Epithelial cell of prostate (primary cell): ENCODE data around the gene DAP.
A peak's percentile ranks its signal among the peaks of the same experiment; 100 is the strongest.
"Not testable (repeated sequence)": the region's sequence is repeated elsewhere in the genome, so short reads cannot be mapped to it uniquely, and the experiment has no call there.

Experiments used
- DNase-seq: peaks from one replicate; pipeline ENCODE4 v3.0.0-alpha.2; 2011; ENCODE audit warnings: low read depth, low spot score
- H3K27ac ChIP-seq: fragments of 450-650 bp; 2 replicates; pipeline ENCODE4 v1.5.1; 2017; ENCODE audit warnings: mild to moderate bottlenecking

Gene DAP, protein sequence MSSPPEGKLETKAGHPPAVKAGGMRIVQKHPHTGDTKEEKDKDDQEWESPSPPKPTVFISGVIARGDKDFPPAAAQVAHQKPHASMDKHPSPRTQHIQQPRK

DNA sequence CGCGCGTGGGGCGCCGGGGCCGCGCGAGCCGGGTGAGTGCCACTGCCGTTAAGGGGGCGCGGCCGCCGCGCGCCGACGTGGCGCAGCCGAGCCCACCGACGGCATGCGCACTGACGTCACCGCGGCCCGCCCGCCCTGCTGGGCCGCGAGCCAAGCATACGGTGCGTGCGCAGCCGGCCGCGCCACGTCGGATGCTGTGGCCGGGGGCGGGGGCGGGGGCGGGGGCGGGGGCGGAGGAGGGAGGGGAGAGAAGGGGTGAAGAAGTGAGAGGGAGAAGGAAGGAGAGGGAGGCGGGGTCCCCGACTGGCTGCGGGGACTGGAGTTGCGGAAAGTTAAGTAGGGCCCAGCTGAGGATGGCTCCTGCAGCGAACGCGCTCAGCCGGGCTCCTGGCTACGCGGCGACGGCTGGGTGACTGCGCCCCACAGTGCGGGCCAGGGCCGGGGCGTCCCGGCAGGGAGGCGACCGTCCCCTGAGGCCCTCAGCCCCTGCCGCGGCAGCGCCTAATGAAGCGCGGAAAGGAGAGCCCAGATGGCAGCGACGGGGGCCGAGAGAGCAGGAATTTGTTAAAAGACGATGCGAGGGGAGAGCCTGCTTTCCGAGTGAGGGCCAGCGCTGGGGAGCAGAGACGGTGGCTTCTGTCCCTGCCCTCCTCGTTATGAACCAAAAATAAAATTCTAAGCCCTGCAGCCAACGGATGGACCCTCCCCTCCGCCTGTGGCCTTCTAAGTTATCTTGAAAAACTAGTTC, at the start of gene DAP:
Gene DAP, minus strand, starts transcription at position 50 of the 748 bp plus-strand sequence. CDS start 166 bp downstream, outside the sequence.
- DNase-seq, result no peak

DNA sequence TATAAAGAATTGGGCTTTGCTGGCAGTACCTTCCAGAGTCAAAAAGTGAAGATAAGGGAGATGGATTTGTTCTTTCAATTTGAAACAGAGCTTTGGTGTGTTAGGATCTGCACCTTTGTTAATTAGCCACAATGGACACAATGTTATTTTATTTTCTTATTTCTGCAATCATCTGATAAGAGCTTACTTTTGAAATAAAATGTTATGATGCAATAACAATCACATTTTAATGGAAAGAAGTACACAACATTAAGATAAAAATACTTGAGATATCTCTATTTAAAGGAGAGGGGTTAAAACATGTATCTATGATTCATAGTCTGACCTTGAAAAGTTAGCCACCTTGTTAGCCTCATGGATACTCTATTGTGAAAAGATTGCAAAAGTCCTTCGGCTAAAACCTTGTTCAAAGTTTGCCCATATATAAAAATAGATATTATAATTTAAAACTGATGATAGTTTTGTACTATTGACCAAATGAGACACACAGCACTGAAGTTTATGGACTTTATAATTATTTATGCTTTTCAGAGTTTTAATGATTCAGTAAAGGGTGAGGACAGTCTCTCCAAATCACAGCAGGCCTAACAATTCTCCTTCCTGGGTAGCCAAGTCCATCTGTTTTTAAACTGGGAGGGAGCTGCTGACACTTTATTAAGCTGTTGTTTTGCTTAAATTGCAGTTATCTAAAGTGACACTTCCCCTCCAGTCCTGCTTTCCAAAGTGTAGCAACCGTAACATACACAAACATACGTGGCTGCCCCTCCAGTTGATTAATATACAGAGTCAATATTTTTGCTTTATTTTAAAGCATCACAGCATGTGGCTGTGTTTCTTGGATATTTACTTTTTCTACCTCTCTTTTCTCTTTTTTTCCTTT, 47.6 kb upstream of the DAP start:
- no peak overlapping the region for H3K27ac ChIP-seq
- no peak for DNase-seq

More for the DNA sequence above, at the start of gene DAP:
- H3K27ac ChIP-seq, result peak within 1 kb of the TSS; percentile 88

DNA sequence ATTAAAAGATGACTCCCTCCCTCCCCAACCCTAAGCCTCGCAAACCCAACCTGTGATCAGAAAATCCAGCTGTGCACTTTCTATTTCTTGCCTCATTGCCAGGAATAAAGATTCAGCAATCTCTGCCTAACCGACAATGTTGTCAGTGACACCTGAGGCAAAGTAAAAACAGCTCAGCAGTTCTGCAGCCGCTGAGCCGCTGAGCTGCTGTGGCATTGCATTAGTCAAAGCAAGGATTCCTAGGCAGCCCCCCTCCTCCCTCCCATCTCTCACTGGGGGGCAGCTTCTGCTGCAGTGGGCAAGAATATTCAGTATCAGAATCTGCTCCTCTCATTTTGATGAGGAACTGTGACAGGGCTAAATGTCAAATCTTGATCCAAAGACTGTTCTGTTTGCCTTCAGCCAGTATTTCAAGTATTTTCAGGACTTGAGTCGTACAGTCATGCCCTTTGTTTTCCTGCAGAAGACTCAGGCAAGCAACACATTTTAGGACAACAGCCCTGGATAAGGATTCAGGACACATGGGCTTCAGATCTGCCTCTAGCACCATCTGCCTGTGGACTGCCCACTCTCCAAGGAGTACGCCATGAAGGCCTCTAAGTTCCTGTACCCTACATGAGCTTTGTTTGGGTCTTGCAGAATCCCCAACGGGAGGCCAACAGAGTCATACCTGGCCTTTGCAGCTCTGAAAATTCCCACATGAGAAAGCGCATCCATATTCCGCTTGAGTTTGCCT, 41.1 kb upstream of the DAP start:
- no peak for DNase-seq
- no peak overlapping the region for H3K27ac ChIP-seq

DNA sequence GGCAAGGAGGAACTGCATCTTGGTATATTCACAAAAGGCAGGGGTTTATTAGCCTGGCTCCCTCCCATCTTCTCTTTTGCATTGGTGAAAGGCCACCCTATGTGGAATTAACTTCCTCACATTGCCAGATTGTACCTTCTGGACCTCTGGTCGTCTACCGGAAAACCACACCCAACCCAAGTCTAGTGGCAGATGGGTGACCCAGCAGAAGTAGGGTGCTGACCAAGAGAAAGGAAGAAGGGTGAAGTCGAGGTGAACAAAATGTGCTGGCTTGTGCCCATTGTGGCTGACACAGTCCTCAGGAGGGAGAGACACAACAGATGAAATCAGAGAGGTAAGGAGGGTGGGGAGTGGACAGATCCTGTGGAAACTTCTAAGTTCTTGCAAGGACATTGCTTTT, 39.8 kb upstream of the DAP start:
- no peak overlapping the region for H3K27ac ChIP-seq
- DNase-seq, result no peak

DNA sequence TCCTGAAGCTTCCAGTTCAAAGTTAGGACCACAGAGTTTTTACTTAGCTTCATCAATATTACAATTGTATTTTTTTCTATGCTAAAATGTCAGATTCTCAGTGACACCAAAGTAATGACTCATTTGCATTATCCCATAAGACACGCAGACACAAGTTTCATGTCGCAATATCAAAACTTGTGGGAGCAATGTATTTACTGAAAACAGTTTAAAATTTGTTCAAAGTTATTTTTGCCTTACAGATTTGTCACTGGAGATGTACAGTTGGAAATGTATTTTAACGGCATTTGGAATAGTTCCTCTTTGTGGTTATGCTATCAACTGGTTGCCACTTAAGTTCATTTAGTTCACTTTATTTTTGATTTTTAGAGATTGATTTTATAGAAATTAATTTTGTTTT, 36.2 kb upstream of the DAP start:
- H3K27ac ChIP-seq, result no peak overlapping the region
- DNase-seq, result no peak

DNA sequence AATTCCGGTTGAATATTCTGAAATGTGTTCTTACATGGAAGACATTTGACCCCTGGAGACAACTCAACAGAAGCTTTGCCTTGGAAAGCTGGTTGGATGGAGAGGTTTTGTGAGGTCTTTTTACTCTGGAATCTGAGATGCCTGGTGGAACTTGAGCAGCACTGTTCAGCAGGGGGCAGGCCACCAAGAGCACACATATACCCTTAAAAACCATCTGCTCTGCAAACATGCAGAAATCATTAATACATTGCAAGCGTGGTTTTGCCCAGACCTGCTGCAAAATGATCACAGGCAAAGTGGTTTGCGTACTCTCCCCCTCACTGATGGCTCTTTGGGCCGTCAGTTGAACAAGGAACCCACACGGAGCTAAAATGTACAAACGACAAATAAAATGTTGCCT, 32.8 kb upstream of the DAP start:
- no peak for DNase-seq
- no peak overlapping the region for H3K27ac ChIP-seq

DNA sequence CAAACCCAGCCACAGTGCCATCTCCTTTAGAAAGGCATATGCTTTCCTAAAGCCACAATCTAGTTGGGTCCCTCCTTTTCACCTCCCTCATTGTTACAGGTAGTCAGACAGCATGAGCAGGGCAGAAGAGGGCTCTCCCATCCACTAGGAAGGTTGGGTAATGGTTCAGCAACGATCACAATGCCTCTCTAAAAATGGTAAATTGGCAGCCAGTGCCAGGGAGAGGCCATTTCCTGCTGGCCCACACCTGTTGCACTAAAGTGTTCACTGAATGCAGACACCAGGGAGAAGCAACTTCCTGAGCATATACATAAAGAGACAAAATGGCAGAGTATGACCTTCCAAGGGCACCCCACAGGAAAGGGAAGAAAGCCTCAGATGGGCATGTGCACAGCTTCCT, 31.3 kb upstream of the DAP start:
- H3K27ac ChIP-seq, result no peak overlapping the region
- DNase-seq, result no peak

DNA sequence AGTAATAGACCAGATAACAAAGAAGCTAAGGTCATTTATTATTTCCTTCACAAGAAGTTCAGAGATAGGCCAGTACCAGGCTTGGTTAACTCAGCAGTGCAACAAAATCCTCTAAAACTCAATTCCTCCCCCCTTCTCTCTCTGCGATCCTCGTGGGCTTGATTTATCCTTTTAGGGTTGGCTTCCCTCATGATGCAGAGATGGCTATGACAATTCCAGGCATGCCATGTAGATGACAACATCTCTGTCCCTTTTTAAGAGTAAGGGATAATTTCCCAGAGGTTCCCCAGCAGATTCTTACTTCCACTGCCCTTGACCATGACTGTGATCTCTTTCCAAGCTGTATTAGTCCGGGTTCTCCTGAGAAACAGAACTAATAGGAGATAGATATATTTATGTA, 28.7 kb upstream of the DAP start:
- H3K27ac ChIP-seq, result no peak overlapping the region
- DNase-seq, result no peak

DNA sequence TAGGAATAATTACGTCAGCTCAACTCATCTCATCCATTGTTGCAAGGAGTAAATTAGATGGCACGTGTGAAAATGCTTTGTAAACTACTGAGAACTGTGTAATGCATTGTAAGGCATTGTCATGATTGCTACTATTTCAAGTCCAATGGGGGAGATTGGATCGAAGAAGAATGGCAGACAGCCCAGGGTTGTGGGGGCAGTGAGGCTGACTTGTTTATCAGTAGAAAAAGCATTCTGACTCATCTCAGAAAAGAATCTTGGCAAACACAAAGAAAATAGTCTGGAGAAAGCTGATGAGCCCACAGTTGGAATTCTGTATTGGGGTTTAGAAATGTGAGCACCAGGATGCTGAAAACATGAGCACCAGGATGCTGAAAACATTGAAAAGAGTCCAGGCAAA, 28.0 kb upstream of the DAP start:
- H3K27ac ChIP-seq, result no peak overlapping the region

DNA sequence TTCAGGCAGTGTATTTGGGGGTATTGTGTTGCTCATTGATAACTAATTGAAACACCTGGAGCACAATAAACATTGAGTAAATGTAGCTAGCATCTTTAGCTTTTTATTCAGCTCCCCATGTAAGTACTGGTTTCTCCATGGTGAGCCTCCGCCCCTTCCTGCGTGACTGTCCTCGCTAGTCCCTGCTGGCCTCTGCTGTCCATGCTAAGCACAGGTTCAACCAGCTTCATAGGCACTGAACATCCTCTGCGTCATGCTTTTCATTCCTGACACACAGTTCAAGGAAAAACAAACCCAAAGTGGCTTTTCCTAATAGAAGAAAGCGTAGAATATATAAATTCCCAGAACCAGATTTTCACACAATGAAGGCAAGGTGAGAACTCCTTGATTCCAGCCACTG, 27.3 kb upstream of the DAP start:
- DNase-seq, result no peak
- no peak overlapping the region for H3K27ac ChIP-seq

More for the DNA sequence above, 28.0 kb upstream of the DAP start:
- no peak for DNase-seq

DNA sequence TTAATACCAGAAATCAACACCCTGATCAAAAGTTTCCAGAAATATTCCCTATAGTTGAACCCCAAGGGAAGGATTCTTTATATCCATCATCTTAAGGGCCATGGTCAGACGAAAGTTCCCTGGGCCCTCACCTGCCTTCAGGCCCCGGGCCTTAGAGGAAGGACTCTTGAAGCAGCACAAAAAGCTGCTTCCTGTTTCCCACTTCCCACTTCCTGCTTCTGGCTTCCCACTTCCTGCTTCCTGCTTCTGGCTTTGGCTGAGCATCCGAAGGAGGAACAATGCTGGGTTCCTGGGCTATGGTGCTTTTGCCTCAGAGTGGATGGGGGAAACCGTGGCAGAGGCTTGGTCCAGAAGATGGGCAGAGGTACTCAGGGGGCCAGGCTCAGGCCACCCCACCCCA, 25.8 kb upstream of the DAP start:
- DNase-seq, result no peak
- no peak overlapping the region for H3K27ac ChIP-seq

DNA sequence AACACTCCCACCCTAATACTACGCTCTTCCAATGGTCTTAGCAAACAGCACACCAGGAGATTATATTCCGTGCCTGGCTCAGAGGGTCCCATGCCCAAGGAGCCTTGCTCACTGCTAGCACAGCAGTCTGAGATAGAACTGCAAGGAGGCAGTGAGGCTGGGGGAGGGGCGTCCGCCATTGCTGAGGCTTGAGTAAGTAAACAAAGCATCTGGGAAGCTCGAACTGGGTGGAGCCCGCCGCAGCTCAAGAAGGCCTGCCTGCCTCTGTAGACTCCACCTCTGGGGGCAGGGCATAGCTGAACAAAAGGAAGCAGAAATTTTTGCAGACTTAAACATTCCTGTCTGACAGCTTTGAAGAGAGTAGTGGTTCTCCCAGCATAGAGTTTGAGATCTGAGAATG, 19.2 kb upstream of the DAP start:
- DNase-seq, result not testable (repeated sequence)

DNA sequence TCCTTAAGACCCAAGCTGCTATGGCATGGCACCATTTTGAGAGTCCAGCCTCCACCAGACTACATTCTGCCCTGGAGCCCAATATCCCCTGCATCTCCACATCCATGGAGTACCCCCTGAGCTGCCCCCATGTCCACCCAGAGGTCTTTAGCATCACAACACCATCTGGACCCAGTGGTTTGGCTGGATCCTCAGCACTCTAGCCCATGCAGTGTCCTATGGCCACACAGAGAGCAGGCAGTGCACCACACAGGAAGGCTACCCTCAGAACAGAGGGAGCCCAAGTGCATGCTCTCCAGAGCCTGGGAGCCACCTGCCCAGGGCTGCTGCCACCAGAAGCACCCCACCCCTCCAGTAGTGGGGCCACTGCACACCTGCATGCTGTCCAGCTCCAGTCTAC, 18.6 kb upstream of the DAP start:
- no peak overlapping the region for H3K27ac ChIP-seq
- DNase-seq, result no peak

More for the DNA sequence above, 19.2 kb upstream of the DAP start:
- H3K27ac ChIP-seq, result not testable (repeated sequence)

DNA sequence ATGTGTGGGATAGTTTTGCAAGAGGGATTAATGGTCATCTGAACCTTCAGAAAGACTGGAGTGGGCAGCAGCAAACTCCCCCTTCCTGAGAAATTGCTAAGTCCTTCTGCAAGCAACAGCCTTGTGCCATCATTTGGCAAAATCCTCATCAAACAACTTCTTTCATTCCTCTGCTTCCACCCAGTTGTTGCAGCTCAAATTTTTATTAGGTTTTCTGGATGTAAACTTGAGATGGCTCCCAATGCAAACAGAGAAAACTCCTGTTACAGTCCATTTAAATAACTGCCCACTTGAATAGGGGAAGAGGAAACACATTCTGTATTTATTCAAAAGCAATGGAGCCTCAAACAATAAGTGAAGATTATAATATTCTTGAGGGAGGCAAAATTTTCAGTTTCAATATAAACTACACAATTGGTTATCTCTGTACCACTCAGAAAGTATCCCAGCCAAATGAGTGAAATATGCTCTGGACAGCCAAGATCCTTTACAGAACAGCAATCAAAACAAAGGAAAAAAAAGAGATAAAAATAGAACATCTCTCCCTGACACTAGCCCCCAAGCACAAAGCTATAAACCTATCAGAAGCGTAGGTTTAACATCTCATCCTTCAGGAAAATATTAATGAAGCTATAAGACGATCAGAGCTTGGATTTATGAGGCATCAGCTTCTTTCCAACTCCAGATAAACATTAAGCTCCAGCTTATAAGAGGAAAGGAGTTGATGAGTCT, 17.3 kb upstream of the DAP start:
- H3K27ac ChIP-seq, result no peak overlapping the region
- no peak for DNase-seq

DNA sequence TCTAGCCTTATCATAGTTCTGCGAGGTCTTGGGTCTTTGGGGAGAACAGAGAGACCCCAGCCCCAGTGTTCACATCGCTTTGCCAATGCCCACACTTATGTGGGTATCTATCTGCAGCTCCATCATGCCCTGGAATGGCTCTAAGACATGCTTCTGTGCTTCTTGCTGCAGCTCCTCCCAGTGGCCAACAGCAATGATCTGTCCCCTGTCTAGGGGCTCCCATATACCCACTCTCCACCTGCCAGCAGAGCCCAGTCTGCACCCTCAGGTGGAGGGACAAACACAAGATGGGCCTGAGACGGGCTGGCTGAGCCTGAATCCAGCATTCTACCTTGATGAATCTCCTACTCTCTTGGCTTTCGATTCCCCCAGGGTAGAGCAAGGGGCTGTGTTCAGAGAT, 14.6 kb upstream of the DAP start:
- H3K27ac ChIP-seq, result no peak overlapping the region
- DNase-seq, result no peak

DNA sequence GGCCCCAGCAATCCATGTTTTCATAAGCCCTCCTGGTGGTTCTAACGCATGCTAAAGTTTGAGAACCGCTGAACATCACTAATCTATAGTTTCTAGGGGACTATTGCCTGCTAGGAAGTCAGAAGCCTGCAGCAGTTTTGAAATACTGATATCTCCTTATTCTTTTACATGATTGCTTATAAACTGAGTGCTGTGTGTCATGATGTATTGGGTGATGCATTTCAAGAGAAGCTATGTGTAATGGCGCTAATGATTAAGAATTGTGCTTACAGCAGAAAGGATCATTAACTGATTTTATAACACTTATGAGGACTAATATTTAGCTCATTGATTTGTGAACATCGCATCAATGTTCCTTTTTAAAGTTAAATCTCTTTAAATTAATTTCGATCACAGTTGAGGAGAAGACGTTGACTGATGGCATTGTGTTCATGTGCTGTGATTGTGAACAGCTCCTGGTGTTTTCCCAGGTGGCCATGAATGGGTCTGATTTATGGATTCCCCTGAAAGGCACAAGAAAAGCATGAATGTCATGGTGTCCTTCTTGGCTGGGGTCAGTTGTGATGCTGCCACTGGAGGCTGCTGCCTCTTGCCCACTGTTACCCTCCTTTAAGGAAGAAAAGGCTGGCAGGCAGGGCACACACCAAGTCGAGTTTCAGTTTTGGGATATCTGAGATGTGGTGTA, 12.0 kb upstream of the DAP start:
- no peak for DNase-seq
- H3K27ac ChIP-seq, result no peak overlapping the region

DNA sequence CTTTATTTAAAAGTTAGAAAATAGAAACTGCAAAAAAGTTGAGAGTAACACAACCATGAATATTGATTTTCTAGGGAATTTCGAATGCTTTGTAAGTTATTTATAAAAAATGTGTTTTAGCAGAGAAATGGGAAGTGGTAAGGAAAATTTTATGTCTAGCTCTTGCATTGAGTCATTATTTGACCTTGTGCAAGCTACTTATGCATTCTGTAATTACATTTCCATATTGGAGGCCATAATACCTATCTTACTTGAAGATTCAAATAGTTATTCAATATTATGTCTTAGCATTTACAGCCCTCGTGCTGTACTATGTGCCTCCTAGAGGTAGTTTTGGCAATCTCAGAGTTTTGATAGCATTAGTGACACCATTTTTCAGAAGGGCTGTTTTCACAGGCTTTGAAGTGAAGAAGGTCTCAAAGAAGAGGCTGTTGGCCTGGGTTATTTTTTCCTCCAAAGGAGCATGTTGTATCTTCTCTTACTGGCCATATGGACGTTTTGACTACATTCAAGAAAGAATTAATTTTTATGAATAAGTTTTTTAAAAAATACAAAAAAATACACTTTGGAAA, 7.4 kb upstream of the DAP start:
- no peak for DNase-seq
- no peak overlapping the region for H3K27ac ChIP-seq

DNA sequence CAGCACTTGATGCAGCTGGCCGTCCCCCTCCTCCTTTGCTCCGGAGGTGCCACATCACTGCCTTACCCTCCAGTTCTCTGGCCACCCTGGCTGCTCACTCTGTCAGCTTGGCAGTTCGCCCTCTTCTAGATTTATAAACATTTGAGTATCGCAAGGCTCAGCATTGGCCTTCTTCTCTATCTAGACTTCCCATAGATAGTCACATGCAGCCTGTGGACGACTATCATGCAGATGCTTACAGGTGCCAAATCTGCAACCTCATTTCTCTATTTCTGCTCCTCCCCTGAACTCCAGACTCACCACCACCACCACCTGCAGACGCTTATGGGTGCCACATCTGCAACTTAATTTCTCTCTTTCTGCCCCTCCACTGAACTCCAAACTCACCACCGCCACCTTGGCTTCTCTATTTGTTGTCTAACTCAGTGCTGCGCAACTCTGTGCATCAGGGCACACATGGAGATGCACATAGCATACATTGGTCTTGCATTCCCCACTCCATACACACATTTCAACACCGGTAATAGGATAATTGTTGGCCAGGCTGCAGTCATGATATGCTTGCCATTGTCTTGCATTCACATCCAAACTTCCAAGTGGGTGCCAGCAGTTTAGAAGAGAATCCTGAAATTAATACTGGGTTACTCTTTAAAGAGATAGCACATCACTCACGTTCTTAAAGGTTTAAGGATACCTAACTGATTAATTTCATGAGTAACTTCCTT, 1.9 kb upstream of the DAP start:
- H3K27ac ChIP-seq, result no peak overlapping the region
- DNase-seq, result no peak
